ENCODE results near the gene PGLYRP3.
A peak's percentile ranks its signal among the peaks of the same experiment; 100 is the strongest.
"Not testable (repeated sequence)": the region's sequence is repeated elsewhere in the genome, so short reads cannot be mapped to it uniquely, and the experiment has no call there.

Gene PGLYRP3

GRCh38 chr1:153353226-153353947 lies 40.6 kb upstream of the PGLYRP3 start:
- no peak for FAIRE-seq
- DNase-seq (ENCODE audit: insufficient read length, low spot score): peak; percentile 46

GRCh38 chr1:153352523-153352922 lies 39.8 kb upstream of the PGLYRP3 start:
- DNase-seq (ENCODE audit: insufficient read length, low spot score) (peak; percentile 73), FAIRE-seq (peak; percentile 38)
- TF ChIP-seq CTCF (IDR thresholded peaks at IDR 0.05; ENCODE audit: insufficient read depth, missing control alignments): peak; percentile 98

More at GRCh38 chr1:153353226-153353947, 40.6 kb upstream of the PGLYRP3 start:
- peak; percentile 33 for TF ChIP-seq CTCF (IDR thresholded peaks at IDR 0.05; ENCODE audit: insufficient read depth, missing control alignments)

GRCh38 chr1:153350321-153350957 lies 37.7 kb upstream of the PGLYRP3 start:
- TF ChIP-seq CTCF (IDR thresholded peaks at IDR 0.05; ENCODE audit: insufficient read depth, missing control alignments): no peak
- no peak for FAIRE-seq
- no peak for DNase-seq (ENCODE audit: insufficient read length, low spot score)

- no peak for TF ChIP-seq CTCF (IDR thresholded peaks at IDR 0.05; ENCODE audit: insufficient read depth, missing control alignments)
- DNase-seq (ENCODE audit: insufficient read length, low spot score) (no peak), FAIRE-seq (no peak)
These were observed 36.9 kb upstream of the PGLYRP3 start for GRCh38 chr1:153349363-153350320.

GRCh38 chr1:153348511-153349362 lies 36.0 kb upstream of the PGLYRP3 start, which contains the start of gene PGLYRP4:
Gene PGLYRP4, minus strand, starts transcription at chr1:153348841. Its CDS starts 909 bp downstream, at chr1:153347932.
- FAIRE-seq (no peak), DNase-seq (ENCODE audit: insufficient read length, low spot score) (no peak)
- TF ChIP-seq CTCF (IDR thresholded peaks at IDR 0.05; ENCODE audit: insufficient read depth, missing control alignments): no peak

GRCh38 chr1:153347856-153348255 lies 35.1 kb upstream of the PGLYRP3 start:
- TF ChIP-seq CTCF (IDR thresholded peaks at IDR 0.05; ENCODE audit: insufficient read depth, missing control alignments): no peak
- DNase-seq (ENCODE audit: insufficient read length, low spot score) (no peak), FAIRE-seq (no peak)

- not testable (repeated sequence) for DNase-seq (ENCODE audit: insufficient read length, low spot score); FAIRE-seq
These were observed 34.3 kb upstream of the PGLYRP3 start for GRCh38 chr1:153347049-153347448.
